ENCODE data around the gene TMPRSS2.

TMPRSS2 gene
- 0 to 0.04 (median 0) reads per million in 3 experiments for total RNA-seq

DNA sequence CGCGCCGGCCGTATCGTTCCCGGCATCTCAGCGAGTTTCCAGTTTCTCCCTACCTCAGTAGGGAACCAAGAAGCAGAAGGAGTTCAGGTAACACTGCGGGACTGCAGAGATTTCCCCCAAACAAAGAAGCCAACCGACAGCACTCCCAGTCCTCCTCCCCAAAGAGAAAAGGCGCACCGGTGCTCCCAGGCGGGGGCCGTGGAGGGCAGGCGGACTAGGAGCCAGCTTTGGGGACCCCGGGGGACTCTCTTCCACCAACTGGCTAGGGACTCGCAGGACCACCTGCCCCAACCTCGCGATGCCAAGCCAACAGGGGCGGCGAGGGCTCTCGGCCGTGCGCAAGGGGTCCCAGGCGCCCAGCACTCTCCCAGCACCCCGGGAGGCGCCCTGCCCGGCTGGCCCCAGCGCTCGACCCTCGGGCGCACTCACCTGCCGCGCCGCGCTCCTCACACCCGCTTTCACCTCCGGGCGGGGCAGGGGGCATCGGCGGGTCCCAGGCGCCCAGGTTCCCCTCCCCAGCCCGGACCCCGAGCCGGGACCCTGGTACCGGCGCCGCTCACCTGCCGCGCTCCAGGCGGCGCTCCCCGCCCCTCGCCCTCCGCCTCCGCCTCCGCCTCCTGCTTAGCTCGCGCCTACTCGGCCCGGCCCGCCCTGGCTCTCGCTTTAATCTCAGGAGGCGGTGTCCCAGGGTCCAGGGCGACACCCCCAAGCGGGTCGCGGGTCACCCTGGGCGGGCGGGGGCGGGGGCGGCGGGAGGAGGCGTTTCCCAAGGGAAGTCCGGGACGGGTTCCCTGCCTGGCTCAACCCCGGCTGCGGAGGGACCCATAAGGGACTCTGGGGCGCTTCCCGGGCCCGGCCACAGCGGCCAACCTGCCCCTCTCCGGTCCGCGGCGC lies at the start of gene TMPRSS2:
TMPRSS2 (minus strand) TSS at position 638 of the 894 bp plus-strand sequence. CDS start 10,025 bp downstream, outside the sequence.
- DNase-seq: no peak

DNA sequence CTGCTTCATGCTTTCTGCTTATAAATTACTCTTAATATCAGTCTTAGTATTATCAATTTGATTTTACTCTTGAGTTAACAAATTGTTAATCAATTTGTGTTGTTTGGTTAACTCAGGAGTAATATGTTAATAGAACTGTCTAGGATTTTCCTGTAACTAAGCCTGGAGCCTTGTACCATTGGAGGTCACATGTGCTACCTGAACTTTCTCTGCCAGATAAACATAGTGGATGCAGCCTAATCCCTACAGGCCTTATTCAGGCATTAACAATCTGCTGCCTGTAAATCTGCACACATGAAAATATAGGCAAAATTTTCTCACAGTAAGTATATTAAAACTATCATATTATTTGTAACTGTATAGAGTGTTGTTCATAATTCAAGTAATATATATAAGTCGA lies 47.1 kb upstream of the TMPRSS2 start:
- DNase-seq: no peak

DNA sequence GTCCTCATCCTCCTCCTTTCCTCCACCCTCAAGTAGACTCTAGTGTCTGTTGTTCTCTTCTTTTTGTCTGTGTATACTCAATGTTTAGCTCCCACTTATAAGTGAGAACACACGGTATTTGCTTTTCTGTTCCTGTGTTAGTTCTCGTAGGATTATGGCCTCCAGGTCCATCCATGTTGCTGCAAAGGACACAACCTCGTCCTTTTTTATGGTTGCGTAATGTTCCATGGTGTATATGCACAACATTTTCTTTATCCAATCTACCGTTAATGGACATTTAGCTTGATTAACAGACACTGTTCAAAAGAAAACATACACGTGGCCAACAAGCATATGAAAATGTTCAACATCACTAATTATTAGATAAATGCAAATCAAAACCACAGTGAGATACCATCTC lies 44.3 kb upstream of the TMPRSS2 start:
- no peak for DNase-seq

DNA sequence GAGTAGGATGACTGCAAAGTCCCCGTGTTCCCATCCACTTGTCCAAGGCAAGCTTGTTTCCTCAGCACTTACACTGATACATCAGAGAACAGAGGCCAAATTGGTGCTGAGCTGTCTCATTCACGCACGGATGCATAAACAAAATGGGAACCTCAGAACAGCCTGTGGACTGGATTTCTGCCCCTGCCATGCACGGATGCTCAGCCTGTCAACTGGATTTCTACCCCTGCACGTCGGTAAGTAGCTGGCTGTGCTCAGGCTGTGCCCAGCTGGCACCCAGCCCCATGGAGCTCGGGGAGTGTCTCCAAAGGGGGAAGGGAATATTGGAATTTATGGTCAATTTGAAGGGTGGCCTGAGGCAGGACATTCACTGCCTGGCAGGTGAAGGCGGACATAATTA lies 40.8 kb upstream of the TMPRSS2 start:
- DNase-seq: no peak

DNA sequence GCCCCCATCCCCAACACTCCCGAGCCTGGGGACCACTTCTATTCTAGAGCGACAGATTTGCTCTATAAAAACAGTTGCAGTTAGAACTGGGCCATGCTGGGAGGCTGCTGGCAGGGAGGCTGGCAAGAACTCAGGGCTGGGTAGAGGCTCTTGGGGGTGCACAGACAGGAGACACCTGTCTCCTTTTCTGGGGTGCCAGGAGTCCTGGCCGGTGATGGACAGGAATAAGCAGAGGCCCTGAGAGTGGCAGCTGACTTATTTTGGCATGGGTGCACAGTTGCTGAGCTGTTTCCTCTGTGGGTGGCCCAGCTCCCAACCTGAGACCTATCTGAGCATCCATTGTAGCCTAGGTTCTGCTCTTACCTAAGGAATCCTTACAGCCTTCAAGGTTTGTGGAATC lies 39.2 kb upstream of the TMPRSS2 start:
- DNase-seq: no peak

DNA sequence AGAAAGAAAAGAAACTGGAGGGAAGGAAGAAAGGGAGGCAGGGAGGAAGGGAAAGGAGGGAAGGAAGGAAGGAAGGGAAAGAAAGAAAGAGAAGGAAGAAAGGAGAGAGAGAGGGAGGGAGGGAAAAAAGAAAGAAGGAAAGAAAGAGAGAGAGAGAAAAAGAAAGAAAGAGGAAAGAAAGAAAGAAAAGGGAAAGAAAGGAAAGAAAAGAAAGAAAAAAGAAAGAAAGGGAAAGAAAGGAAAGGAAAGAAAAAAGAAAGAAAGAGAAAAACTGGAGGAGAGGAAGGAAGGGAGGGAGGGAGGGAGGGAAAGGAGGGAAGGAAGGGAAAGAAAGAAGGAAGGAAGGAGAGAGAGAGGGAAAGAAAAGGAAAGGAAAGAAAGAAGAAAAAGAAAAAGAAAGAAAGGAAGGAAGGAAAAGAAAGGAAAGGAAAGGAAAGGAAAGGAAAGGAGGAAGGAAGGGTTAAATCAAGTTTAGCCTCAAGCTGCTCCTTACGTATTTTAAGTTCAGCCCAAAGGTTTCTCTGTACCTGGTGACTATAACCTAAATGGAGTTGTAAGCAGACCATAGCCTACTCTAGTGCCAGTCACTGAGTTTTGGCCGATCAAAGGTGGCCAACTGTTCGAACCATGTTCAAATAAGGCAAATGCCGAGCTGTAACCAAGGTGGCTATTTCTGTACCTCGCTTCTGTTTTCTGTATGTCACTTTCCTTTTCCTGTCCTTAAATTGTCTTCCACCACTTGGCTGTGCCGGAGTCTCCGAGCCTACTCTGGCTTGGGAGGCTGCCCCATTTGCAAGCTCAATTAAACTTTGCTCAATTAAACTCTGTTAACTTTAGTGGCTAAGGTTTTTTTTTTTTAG lies 37.8 kb upstream of the TMPRSS2 start:
- no peak for DNase-seq

DNA sequence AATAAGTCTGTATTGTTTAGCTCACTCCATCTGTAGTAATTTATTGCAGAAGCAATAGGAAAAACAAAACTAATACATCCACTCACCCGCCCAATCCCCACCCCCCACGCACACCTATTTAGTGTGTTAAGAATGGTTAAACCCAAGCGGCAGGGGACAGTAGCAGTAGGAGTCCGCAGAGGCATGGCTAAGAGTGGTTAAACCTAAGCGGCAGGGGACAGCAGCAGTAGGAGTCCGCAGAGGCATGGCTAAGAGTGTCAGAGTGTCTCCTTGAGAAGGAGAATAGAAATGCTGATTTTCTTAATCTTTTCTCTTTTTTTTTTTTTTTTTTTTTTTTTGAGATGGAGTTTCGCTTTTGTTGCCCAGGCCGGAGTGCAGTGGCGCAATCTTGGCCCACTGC lies 34.8 kb upstream of the TMPRSS2 start:
- no peak for DNase-seq

DNA sequence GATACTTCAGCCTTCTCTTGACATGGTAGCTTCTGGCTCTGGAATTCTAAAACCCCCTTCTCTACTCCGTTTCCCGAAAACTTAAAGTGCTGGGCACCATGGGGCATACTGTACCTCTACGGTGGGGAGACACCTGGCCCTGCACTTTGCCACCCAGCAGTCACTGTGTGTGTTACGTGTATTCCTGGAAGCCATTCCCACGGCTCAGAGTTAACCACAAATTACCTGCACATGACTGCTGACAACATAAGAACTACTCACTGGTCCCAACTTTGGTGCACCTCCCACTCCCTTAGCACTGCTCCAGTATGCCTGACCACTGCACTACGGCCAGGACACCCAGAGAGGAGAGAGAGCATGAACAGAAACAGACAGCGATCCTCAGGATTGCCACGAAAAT lies 29.4 kb upstream of the TMPRSS2 start:
- no peak for DNase-seq

DNA sequence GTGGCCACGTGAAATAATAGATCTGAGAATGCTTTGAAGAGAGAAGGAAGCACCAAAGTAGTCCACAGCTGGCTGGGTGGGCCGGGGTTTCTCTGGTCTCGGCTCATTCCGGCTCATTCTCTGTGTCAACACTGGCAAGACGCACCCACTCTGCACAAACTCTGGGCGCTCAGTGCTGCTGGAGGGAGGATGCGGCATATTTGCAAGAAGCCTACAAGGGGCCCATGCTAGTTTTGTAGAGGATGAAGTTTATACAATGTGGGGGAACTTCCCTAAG lies 28.8 kb upstream of the TMPRSS2 start:
- DNase-seq: no peak

DNA sequence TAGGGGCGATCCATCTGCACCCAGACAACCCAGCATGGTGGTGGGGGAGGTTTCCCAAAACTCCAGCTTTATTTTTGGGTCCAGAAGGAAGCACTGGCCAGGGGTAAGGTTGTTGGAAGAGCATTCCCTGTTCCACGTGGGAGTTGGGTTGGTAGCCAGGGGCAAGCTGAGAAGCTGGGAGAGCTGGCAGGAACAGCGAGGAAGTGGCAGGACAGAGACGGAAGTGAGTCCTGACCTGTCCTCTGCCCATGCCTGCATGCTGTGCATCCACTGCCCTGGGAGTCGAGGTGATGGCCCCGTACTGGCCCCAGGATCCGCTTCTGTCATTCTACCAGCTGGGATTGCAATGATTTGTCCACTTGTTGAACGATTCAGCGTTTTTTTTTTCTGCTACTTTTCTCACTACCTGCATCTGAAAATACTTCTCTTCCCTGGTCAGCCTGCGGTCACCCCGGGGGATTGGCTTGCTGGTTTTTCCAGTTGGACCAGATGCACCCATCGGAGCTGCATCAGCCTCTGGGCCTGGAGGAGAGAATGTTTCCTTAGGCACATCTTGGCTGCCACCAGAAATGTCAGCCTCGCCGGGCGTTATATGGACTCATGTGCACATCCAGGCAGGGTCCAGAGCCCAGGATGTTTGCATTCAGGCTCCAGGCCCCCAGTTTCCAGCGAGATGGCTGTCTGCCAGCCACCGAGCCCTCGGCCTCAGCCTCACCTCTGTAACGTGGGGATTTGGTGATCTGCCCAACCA lies 28.3 kb upstream of the TMPRSS2 start:
- no peak for DNase-seq

DNA sequence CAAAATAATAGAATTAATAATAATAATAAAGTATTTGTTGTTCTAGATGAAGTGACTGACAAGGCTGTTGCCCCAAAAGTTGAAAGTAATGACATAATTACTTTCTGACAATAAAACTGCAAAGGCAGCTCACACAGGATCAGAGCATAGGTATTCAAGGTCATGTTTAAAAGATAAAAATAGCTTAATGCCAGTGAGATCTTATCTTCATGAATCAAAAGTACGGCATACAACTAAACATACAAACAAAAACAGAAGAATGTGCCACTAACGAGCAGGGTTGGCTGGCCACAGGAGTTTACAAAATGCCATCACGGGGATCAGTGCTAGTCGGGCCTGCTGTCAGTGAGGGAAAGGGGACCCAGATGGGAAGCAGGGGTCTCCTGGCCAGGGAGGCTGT lies 22.4 kb upstream of the TMPRSS2 start:
- no peak for DNase-seq

DNA sequence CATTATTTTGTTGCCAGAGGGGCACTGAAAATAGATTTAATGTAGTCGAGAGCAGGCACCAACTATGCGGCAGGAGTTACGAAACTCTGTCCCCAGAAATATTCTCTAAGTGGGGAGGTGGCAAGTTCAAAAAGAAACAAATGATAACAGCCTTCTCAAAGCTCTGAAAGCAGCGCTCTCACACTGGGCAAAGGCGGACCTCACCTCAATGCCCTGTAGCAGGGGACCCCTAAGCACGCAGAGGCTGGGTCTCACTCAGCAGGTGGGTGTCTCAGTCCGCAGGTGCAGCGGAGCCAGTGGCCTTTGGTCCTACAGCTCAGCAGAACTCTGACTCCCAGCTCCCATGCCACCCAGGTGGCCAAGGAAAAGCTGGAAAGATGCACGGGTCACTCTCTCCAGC lies 21.8 kb upstream of the TMPRSS2 start:
- no peak for DNase-seq

DNA sequence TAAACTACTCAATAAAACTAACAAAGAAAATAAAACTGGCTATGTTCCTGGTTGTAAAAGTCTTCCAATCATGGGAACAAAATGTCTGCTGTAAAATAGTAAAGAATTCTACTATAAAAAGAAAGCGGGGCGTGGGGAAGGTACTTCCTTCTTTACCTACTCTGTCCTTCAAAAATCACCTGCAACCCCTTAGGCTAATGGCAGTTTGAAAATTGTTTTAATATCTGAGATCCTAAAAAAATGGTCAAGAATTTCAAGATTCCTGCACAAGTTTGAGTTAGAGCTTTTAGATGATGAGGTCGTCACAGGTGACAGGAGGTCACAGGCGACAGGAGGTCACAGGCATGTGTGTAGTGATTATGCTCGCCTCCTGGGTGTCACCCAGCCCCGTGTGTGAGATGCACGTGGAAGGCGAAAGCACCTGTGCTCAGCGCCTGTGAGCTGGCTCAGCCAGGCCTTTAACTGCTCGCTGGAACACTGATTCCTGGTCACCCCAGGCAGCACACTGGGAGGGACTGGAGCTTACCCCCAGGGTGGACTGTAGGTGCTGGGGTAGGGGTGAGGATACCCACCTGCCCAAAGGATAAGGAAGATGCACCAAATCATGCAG lies 18.6 kb upstream of the TMPRSS2 start:
- DNase-seq: no peak

DNA sequence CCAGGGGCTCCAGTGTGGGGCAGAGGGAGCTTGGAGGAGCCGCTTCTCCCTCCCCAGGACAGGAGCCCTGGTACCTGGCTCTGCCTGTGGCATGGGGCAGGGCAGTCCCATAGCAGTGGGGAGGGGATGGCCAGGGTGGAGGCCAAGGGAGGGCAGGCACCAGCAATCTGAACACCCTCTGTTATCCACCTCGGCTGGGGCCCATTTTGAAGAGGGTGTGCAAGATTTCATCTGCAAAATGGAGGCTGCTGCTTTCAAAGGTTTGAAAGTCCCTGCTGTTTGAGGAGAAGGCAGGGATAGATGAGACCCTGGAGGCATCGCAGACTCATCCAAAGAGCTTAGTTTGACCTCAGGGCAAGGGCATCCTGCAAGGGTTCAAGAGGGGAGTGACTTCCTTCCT lies 15.2 kb upstream of the TMPRSS2 start:
- DNase-seq: no peak

DNA sequence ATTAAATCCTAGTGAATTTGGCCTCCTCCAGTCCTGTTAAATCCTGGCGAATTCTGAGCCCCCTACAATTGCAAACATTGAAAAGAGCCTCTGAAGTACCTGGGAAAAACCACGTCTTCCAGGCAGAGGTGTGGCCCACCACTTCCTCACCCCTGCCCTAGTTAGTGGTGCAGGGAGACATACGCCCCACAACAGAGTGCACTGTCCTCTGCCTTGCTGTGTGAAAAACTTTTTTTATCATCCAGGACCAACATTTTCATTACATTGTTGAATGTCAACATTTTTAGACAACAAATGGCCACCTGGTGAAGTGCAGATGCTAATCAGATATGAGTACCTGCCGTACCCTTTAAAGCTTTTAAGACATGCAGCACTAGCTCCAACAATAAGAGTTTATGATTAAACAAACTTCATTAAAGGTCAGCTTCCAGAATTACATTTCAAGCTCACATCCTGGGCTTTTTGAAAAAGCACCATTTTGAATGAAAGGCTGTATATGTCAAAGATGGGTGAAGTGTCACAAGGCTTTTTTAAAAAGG lies 13.6 kb upstream of the TMPRSS2 start:
- no peak for DNase-seq

DNA sequence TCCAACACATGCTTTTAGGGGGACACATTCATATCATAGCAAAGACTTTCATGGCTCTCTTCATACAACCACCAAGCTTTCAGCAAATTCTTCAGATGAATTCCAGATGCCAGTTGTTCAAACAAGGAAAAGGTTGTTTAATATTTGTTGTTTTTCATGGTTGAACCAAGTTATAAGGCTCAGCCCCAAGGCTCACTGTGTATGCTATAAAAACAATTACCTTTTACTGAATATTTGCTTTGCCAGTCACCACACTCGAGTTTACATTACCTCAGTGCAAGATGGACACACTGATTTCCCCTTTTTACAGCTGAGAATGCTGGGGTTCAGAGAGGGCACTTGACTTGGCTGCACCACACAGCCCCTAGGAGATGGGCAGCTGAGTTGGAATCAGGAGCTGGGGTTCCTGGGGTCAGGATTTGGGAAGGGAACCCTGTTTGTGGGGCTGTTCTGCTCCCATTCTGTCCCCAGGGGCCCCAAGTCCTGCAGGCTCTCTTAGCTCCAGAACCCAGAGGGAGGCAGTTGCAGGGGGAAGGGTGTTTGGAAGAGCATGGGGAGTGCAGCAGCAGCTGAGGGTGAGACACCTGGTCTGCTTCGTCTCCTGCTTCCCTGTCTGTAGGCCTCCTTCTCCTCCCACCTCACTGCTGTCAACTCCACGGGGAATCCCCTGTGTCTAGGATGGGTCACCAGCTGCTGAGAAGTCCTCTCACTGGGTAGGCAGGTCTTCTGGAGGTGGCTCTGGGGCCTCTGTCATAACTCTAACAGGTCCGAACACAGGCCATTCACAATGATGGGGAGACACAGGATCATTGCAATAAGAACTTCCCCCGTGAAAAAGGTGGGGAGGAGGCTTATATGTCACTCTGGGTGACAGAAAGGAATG lies 12.8 kb upstream of the TMPRSS2 start:
- no peak for DNase-seq

DNA sequence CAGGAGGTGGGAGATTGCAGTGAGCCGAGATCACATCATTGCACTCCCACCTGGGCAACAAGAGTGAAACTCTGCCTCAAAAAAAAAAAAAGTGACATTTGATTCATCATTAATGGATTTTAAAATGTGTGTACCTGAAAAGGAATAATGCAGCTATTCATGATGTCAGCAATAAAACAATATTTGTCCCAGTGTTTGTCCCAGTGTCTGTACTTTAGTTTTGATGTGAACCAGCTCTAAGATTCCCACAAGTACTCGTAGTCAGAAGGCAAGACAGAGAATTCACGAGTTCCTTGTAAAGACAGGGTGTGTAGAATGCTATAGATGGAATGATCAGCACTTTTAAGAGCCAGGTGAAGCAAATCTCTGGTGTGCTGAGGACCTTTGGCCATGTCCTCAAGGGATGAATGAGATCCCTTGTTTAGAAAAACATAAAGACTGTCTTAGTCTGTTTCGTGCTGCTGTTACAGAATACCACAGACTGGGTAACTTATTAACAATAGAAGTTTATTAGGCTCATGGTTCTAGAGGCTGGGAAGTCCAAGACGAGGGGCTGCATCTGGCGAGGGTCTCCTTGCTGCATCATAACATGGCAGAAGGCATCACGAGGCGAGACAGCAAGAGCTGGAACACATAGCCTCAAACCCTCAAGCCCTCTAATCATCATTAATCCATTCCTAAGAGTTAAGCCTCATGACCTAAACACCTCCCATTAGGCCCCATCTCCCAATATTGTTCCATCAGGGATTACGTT lies 12.0 kb upstream of the TMPRSS2 start:
- no peak for DNase-seq

DNA sequence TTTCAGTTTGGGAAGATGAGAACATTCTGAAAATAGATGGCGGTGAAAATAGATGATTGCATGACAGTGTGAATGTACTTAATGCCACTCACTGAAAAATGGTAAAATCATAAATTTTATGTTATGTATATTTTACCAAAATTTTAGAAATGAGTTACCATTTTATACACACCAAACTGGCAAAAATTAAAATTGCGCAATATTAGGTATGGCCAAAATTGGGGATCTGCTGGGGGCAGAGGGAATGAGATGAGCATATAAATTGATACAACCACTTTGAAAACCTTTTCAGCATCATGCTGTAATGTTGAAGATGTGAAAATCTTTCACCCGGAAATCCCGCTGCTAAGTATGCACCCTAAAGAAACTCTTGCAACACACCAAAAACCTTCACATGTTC lies 10.8 kb upstream of the TMPRSS2 start:
- DNase-seq: no peak

DNA sequence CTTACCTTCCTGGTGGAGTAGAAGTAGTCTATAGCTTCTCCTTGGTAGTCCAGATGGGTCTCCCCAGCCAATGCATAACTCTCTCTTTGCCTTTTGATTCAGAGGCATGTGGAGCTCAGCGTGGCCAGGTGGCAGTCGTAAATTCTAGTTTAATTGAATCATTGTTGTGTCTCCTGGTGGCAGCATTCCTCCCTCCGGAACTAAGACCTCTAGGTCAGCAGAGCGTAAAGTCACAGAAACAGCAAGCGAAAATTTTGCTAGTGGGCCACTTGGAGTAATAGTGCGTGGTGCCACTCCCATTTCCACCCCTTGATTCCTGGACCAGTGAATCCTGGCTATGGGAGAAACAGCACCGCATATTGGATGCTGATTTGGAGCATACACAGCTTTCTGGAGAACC lies 3.9 kb upstream of the TMPRSS2 start:
- no peak for DNase-seq

DNA sequence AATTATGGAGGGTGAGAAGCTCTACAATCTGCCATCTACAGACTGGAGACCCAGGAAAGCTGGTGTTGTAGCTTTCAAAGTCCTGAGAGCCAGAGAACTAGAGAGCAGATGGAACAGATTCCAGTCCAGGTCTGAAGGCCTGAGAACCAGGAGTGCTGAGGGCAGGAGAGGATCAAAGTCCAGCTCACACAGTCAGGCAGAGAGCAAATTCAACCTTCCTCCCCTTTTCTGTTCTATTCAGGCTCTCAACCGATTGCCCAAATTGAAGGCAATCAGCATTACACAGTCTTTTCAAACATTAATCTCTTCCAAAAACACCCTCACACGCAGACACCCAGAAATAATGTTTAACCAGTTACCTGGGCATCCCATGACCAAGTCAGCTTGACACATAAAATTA lies 2.5 kb upstream of the TMPRSS2 start:
- no peak for DNase-seq

DNA sequence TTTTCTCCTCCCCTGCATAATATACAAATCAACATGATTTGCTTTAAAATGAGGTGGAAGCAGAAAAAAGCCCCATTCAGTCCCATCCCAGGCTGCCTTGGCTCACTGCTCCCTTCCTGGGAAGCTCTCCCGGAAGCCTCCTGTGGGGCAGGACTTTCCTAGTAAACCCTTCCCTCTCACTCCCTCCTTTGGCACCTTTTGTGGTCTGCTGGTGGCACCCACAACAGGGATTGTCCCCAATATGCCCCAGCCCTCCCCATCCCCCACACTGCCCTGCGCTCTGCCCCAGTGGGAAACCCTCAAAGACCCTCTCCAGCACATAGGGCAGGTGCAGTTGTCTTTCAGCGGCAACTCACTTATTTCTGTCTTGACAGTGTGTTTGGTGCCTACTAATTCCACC lies 1.8 kb upstream of the TMPRSS2 start:
- no peak for DNase-seq
